HG02973 (cell line): ENCODE results near the gene ATE1.
"Not testable (repeated sequence)": the region's sequence is repeated elsewhere in the genome, so short reads cannot be mapped to it uniquely, and the experiment has no call there.

Source experiments
- ATAC-seq: cut with Tn5 transposase; IDR thresholded peaks from one replicate; pipeline ENCODE4 v1.9.1; 2021; ENCODE audit warnings: moderate library complexity; ENCODE audit not compliant: unreplicated experiment

Gene ATE1

GRCh38 chr10:121702351-121703320, 225.2 kb downstream of the ATE1 start:
- ATAC-seq, result no peak

GRCh38 chr10:121700416-121700815, 227.4 kb downstream of the ATE1 start:
- ATAC-seq, result no peak

GRCh38 chr10:121699703-121700102, 228.1 kb downstream of the ATE1 start:
- not testable (repeated sequence) for ATAC-seq

GRCh38 chr10:121698902-121699301, 228.9 kb downstream of the ATE1 start:
- no peak for ATAC-seq

- ATAC-seq, result no peak
Measured at GRCh38 chr10:121698336-121698735, 229.5 kb downstream of the ATE1 start.

- ATAC-seq, result no peak
Measured at GRCh38 chr10:121696854-121697253, 231.0 kb downstream of the ATE1 start.

- no peak for ATAC-seq
Measured at GRCh38 chr10:121695731-121696464, 231.9 kb downstream of the ATE1 start.

- no peak for ATAC-seq
Measured at GRCh38 chr10:121694966-121695643, 232.7 kb downstream of the ATE1 start.

GRCh38 chr10:121694327-121694965, 233.4 kb downstream of the ATE1 start:
- no peak for ATAC-seq

GRCh38 chr10:121692626-121693025, 235.2 kb downstream of the ATE1 start:
- no peak for ATAC-seq

GRCh38 chr10:121690970-121691369, 236.9 kb downstream of the ATE1 start:
- no peak for ATAC-seq
